PC-9 (cell line): ENCODE results near the gene DCLK2.

Source experiments
- EZH2 ChIP-seq: fragments of 200-600 bp; sonication (generic); IDR thresholded peaks from 2 replicates; pipeline ENCODE4 v1.8.0; 2017; ENCODE audit warnings: antibody characterized with exemption, low read depth
- TF ChIP-seq, protein P1 (sequence below): fragments of 200-600 bp; sonication (generic); conservative IDR thresholded peaks from 2 replicates; pipeline ENCODE4 v1.6.1; 2017; ENCODE audit warnings: mixed run types, antibody characterized with exemption, mild to moderate bottlenecking, moderate library complexity

- TF ChIP-seq, protein P1, sequence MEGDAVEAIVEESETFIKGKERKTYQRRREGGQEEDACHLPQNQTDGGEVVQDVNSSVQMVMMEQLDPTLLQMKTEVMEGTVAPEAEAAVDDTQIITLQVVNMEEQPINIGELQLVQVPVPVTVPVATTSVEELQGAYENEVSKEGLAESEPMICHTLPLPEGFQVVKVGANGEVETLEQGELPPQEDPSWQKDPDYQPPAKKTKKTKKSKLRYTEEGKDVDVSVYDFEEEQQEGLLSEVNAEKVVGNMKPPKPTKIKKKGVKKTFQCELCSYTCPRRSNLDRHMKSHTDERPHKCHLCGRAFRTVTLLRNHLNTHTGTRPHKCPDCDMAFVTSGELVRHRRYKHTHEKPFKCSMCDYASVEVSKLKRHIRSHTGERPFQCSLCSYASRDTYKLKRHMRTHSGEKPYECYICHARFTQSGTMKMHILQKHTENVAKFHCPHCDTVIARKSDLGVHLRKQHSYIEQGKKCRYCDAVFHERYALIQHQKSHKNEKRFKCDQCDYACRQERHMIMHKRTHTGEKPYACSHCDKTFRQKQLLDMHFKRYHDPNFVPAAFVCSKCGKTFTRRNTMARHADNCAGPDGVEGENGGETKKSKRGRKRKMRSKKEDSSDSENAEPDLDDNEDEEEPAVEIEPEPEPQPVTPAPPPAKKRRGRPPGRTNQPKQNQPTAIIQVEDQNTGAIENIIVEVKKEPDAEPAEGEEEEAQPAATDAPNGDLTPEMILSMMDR, result no peak
- TF ChIP-seq EZH2, result no peak
Measured at GRCh38 chr4:150033081-150033480, 45.2 kb upstream of the DCLK2 start.
